ENCODE measurements around the gene RNF157. TPM values are rescaled to one million over a fixed set of nuclear protein-coding genes. Genes with fewer than 3 reads are reported as not detected.
A peak's percentile ranks its signal among the peaks of the same experiment; 100 is the strongest.
"Not testable (repeated sequence)": the region's sequence is repeated elsewhere in the genome, so short reads cannot be mapped to it uniquely, and the experiment has no call there.

The RNF157 gene
- total RNA-seq, 1 donor from 2014 or later = 18.5 TPM

GRCh38 chr17:76205542-76206144 lies 34.6 kb downstream of the RNF157 start:
- DNase-seq; ATAC-seq (ENCODE audit: poor library complexity); intact Hi-C loops (cut with DNase I): not testable (repeated sequence)

- DNase-seq = no peak
- intact Hi-C loops (cut with DNase I) = no loop called here
- ATAC-seq (ENCODE audit: poor library complexity) = no peak
Observed at GRCh38 chr17:76204277-76204676, 36.0 kb downstream of the RNF157 start.

- intact Hi-C loops (cut with DNase I) = no loop called here
- ATAC-seq (ENCODE audit: poor library complexity) = no peak
- DNase-seq = no peak
Observed at GRCh38 chr17:76200354-76200753, 39.9 kb downstream of the RNF157 start.

GRCh38 chr17:76199469-76199868 lies 40.8 kb downstream of the RNF157 start:
- DNase-seq (no peak), ATAC-seq (ENCODE audit: poor library complexity) (no peak)
- intact Hi-C loops (cut with DNase I) = no loop called here

GRCh38 chr17:76198702-76199101 lies 41.6 kb downstream of the RNF157 start:
- intact Hi-C loops (cut with DNase I) = no loop called here
- ATAC-seq (ENCODE audit: poor library complexity) (no peak), DNase-seq (no peak)

- ATAC-seq (ENCODE audit: poor library complexity) = peak; percentile 77
- peak; percentile 78 for DNase-seq
- intact Hi-C loops (cut with DNase I) = no loop called here
Observed at GRCh38 chr17:76197911-76198310, 42.4 kb downstream of the RNF157 start.

GRCh38 chr17:76196675-76197074 lies 43.6 kb downstream of the RNF157 start:
- ATAC-seq (ENCODE audit: poor library complexity) (peak; percentile 92), DNase-seq (peak; percentile 84)
- intact Hi-C loops (cut with DNase I) = no loop called here

- intact Hi-C loops (cut with DNase I) = no loop called here
- no peak for DNase-seq
- ATAC-seq (ENCODE audit: poor library complexity) = no peak
Observed at GRCh38 chr17:76195281-76196096, 44.8 kb downstream of the RNF157 start.

- intact Hi-C loops (cut with DNase I) = no loop called here
- DNase-seq (no peak), ATAC-seq (ENCODE audit: poor library complexity) (no peak)
Observed at GRCh38 chr17:76193591-76193990, 46.7 kb downstream of the RNF157 start.

- intact Hi-C loops (cut with DNase I) = no loop called here
- ATAC-seq (ENCODE audit: poor library complexity) (no peak), DNase-seq (no peak)
Observed at GRCh38 chr17:76191896-76192295, 48.4 kb downstream of the RNF157 start.

- DNase-seq (no peak), ATAC-seq (ENCODE audit: poor library complexity) (no peak)
- intact Hi-C loops (cut with DNase I) = no loop called here
Observed at GRCh38 chr17:76189741-76190140, 50.6 kb downstream of the RNF157 start.

- intact Hi-C loops (cut with DNase I) = no loop called here
- no peak for DNase-seq
- ATAC-seq (ENCODE audit: poor library complexity) = no peak
Observed at GRCh38 chr17:76189247-76189646, 51.0 kb downstream of the RNF157 start.

GRCh38 chr17:76188213-76189016 lies 51.9 kb downstream of the RNF157 start:
- intact Hi-C loops (cut with DNase I) = no loop called here

GRCh38 chr17:76186774-76187173 lies 53.5 kb downstream of the RNF157 start:
- ATAC-seq (ENCODE audit: poor library complexity); intact Hi-C loops (cut with DNase I); DNase-seq: not testable (repeated sequence)

More at GRCh38 chr17:76188213-76189016, 51.9 kb downstream of the RNF157 start:
- ATAC-seq (ENCODE audit: poor library complexity) = no peak
- no peak for DNase-seq

- intact Hi-C loops (cut with DNase I) = loop anchor here (5.0 kb wide), 1 partner anchor 62 kb away; no protein-coding TSS in a partner anchor
- DNase-seq (no peak), ATAC-seq (ENCODE audit: poor library complexity) (no peak)
Observed at GRCh38 chr17:76184290-76184689, 56.0 kb downstream of the RNF157 start.

- intact Hi-C loops (cut with DNase I) = loop anchor here (5.0 kb wide), 1 partner anchor 60 kb away; no protein-coding TSS in a partner anchor
- peak; percentile 93 for ATAC-seq (ENCODE audit: poor library complexity)
- peak; percentile 92 for DNase-seq
Observed at GRCh38 chr17:76182016-76182764, 58.1 kb downstream of the RNF157 start.

- DNase-seq (no peak), ATAC-seq (ENCODE audit: poor library complexity) (no peak)
- intact Hi-C loops (cut with DNase I) = loop anchor here (5.0 kb wide), 1 partner anchor 57 kb away; no protein-coding TSS in a partner anchor
Observed at GRCh38 chr17:76179496-76180467, 60.5 kb downstream of the RNF157 start.

Data from Right ventricle myocardium superior (tissue), 1 donor.